ENCODE data around the gene LIF. TPM values are rescaled to one million over a fixed set of nuclear protein-coding genes. Genes with fewer than 3 reads are reported as not detected.

Gene LIF
- total and polyA plus RNA-seq, 2 donors (not counting 3 experiments of a cell fraction or from before 2014, with no cell fraction given) = 0.12 to 0.27 TPM

- CTCF ChIA-PET = interaction anchor here (1.2 to 3.9 kb wide), 6 partner anchors 9 to 108 kb away, joined by 3 to 61 read pairs (median 6); partner anchors contain the start of genes CASTOR1 and RNF215
Observed at GRCh38 chr22:30279046-30279788, 32.7 kb upstream of the LIF start.

More at GRCh38 chr22:30279046-30279788, 32.7 kb upstream of the LIF start:
- no peak for DNase-seq (ENCODE audit: low read depth, low spot score)
- no peak overlapping the region for H2AFZ ChIP-seq (ENCODE audit: low read depth, low read length)
- no peaks in the 10 kb centered on the region for H3K27me3 ChIP-seq (ENCODE audit: control insufficient read depth in 2 of 2, insufficient read depth in 2 of 2, low read length in 2 of 2)
- no peaks in the 10 kb centered on the region for H3K79me2 ChIP-seq (ENCODE audit: control insufficient read depth, insufficient read depth, low read length)
- intact Hi-C loops (cut with micrococcal nuclease) = no loop called here
- TF ChIP-seq POLR2A (IDR thresholded peaks at IDR 0.05; ENCODE audit: low read depth, low read length) (no peak), MAX (IDR thresholded peaks at IDR 0.05; ENCODE audit: insufficient read depth, insufficient read length) (no peak), EZH2 (IDR thresholded peaks at IDR 0.05; ENCODE audit: borderline replicate concordance, low read depth, low read length, severe bottlenecking) (no peak), FOS (IDR thresholded peaks at IDR 0.05; ENCODE audit: borderline replicate concordance, insufficient read depth, low read length) (no peak), CTCF (IDR thresholded peaks at IDR 0.05; ENCODE audit: extremely low read depth in 1 of 2, insufficient read depth in 1 of 2, low read depth in 1 of 2, low read length in 2 of 2) (no peak), JUN (IDR thresholded peaks at IDR 0.05; ENCODE audit: borderline replicate concordance, insufficient read depth, insufficient read length, low read depth) (no peak), MYC (IDR thresholded peaks at IDR 0.05; ENCODE audit: low read depth, low read length) (no peak), POLR2AphosphoS5 (IDR thresholded peaks at IDR 0.05; ENCODE audit: insufficient read depth, low read depth, low read length) (no peak)
- no peaks in the 10 kb centered on the region for H3K9me3 ChIP-seq (replicated peaks; ENCODE audit: control insufficient read depth, insufficient read depth, low read length)
- dilution Hi-C loops (cut with MboI; ENCODE audit: extremely low pct_ligation_motif_present, low sequenced_read_pairs) = no loop called here
- H3K9ac ChIP-seq (replicated peaks; ENCODE audit: extremely low read depth, insufficient read depth, low read length) = no peak overlapping the region
- no peak overlapping the region for H3K4me2 ChIP-seq (ENCODE audit: insufficient read depth, low read length)
- peaks cover 16% of the 10 kb centered on the region for H3K4me1 ChIP-seq (ENCODE audit: control insufficient read depth, extremely low read depth, insufficient read depth, low read length)
- H3K4me3 ChIP-seq (replicated peaks in 1 of 3; ENCODE audit: insufficient read depth in 1 of 3, low read depth in 1 of 3, low read length in 3 of 3) = no peak overlapping the region
- no peak overlapping the region for H3K27ac ChIP-seq (ENCODE audit: insufficient read depth, low read depth, low read length)
- H3K36me3 ChIP-seq (ENCODE audit: control insufficient read depth in 2 of 2, extremely low read depth in 1 of 2, insufficient read depth in 2 of 2, low read length in 2 of 2) = no peaks in the 10 kb centered on the region
- BruUV-seq (replicated peaks) = no TSS peak
- no peaks in the 10 kb centered on the region for H4K20me1 ChIP-seq (replicated peaks; ENCODE audit: control insufficient read depth, extremely low read depth, insufficient read depth, low read length)
- no peak for FAIRE-seq
- no peaks in the 10 kb centered on the region for H3K9me1 ChIP-seq (replicated peaks; ENCODE audit: control insufficient read depth, extremely low read depth, insufficient read depth, low read length)
- POLR2A ChIA-PET = no interaction called here
